GM19193 (cell line): ENCODE measurements around the gene SLC13A3.

Experiments
- POLR2A ChIP-seq: IDR thresholded peaks from 4 replicates; pipeline ENCODE4 v1.6.1; 2011; ENCODE audit not compliant: insufficient read depth, insufficient read length; ENCODE audit errors: extremely low read depth

Gene SLC13A3

DNA sequence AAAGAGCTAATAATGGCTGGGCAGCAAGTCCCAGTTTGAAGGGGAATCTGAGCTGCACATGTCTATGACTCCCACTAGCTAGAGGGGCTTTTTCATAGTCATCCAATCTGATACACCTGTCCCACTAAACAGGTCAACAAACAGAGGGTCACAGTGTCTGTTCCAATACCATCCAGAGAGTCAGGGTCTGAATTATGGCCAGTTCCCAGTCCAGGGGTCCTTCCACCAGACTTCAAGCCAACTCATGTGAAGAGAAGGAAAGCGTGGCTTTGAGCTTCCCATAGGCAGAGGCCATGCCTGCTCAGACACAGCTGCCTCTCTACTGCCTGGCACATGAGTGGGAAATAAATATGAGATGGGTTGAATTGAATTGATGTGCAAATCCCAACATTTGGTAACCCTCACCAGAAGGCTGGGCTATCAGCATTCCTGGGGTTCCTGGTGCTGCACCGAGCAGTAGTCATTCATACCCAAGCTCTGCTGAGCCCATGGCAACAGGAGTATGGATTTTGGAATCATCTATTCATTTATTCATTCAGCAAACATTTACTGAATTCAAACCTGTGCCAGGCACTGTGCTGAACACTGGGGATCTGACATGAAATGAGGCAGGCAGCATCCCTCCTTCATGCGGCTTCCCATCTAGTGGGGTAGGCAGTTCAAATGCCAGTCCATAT lies 20.7 kb upstream of the SLC13A3 start:
- TF ChIP-seq POLR2A, result no peak

DNA sequence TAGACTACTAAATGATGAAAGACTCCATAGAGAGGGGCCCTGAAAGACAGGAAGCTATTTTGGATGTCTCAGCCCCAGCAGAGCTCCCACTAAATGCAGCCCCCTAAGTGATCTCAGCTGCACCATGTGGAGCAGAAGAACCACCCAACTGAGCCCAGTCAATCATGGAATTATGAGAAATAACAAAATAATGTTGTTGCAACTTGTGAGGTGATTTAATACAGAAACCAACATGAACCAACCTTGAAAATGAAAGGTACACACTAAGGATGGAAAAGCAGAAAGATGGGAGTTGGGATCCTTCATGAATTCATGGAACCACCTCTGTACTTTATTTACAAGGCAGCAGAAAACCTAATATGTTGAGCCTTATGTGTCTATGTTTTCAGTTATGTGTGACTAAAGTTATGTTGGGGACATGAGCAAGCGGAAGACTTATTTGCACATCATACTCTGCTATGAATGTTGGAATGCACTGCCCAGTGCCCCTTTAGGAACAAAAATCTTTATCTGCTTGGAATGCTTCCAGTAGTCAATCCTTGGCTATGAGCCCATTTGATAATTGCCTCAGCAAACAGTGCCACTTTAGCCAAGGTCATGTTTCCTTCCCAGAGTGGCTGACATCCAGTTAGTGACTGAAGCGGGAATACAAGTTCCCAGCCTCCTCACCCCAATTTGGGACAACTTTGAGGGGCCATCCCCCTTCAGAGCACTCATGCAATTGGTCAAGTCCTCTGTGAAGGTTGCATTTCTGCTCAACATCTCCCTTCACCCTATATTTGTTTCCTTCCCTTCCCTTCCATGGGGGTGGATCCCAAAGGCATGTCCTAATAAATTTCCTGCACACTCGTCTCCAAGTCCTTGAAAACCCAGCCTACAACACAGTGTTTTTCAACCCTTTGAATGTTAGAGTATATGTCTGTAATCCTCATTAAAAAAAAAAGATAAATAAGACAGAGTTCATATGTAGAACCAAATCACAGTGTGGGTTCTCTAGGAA lies 19.6 kb upstream of the SLC13A3 start:
- TF ChIP-seq POLR2A, result no peak

DNA sequence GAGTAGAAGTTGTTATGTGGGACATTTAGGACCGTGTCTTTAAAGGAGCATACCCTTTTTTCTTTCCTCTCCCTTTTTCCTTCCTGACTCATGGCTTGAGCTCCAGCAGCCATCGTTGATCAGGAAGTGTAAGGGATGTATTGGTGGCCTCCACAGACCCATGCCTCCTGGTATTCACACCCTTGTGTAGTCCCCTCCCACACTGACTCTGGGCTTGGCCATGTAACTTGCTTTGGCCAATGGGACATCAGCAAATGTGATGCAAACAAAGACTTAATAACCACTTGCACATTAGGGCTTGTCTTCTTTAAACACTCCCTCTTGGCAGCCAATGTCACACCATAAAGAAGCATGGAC lies 18.9 kb upstream of the SLC13A3 start:
- no peak for TF ChIP-seq POLR2A

DNA sequence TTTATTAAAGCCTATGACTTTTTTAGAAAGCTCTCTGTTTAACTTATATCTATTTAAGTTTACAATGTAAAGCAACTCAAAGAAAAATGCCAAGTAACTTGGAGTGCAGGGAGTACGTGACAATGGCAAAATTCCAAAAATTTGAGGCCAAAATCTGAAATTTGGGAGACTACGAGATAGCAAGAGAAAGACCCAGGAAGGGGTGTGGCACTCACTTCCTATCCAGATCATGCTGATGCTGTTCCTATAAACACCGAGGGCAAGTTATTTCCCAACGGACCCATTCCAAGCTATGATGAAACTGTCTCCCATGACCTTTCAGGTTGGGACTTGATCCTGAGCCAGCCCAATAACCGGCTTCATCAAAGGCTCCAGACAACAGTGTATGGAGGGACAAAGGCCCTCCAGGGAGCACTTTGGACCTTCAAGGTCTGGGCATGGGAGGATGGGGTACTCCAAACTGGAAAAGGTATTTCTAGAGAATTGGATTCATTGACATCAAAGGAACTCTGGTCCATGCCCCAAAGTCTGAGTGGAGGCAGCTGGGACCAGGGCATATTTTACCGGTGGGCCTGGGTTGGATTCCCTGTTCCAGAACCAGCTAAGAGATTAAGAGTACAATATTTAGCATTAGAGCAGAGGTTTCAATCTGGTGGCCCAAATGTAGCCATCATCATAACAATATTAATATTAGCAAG lies 15.7 kb upstream of the SLC13A3 start:
- no peak for TF ChIP-seq POLR2A

DNA sequence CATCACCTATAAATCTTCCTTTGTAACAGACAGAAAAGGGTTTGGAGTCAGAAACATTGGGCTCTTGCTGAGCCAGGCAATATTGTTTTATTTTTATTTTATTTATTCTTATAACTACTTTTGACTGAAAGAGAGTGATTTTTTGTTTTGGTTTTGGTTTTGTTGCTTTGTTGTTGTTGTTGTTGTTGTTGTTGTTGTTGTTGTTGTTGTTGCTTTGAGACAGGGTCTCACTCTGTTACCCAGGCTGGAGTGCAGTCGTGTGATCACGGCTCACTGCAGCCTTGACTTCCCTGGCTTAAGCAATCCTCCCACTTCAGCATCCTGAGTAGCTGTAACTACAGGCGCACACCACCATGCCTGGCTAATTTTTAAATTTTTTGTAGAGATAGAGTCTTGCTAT lies 15.0 kb upstream of the SLC13A3 start:
- TF ChIP-seq POLR2A, result no peak

DNA sequence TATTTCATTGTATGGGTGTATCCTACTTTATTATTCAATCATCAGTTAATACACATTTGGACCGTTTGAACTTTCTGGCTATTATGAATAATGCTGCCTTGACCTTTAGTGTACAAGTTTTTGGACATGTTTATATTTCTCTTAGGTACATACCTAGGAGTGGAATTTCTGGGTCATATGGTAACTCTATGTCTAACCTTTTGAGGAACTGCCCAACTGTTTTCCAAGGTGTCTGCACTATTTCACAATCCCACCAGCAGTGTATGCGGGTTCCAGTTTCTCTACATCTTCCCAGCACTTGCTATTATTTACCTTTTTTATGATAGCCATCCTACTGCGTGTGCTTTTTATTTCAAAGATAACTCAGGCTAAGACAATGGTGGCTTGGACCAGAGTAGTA lies 14.3 kb upstream of the SLC13A3 start:
- TF ChIP-seq POLR2A, result no peak

DNA sequence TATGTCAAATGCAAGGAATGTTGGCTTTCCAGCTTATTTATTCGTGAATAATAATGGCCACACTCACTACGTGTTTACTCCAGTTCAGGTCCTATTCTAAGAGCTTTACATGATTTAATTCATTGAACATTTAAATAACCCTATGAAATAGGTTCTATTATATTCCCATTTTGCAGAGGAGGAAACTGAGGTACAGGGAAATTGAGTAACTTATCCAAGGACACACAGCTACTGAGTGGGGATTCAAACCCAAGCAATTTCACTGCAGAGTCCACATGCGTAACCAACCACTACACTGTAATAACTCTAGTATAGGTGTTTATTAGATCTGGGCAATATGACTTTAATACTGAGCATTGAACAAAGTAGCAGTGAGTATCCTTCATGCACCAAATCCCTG lies 12.3 kb upstream of the SLC13A3 start:
- TF ChIP-seq POLR2A, result no peak

DNA sequence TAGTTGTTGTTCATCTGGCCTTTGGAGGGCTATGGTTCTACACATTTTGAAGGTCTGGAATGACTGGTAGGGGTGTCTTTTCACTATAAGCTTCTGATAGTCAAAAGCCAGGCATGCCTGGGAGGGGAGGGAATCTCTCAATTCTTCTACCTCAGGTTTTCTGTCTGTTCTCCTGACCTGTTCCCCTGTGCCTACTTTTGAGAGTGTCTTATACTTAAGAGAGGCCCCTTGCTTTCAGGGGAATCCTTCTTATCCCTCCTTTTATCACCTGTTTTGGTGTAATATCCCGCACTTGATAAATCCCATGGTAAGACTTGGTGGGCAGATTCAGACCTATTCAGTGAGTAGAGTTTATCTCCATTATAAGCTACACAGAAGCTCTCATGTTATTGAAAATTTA lies 10.4 kb upstream of the SLC13A3 start:
- TF ChIP-seq POLR2A, result no peak

DNA sequence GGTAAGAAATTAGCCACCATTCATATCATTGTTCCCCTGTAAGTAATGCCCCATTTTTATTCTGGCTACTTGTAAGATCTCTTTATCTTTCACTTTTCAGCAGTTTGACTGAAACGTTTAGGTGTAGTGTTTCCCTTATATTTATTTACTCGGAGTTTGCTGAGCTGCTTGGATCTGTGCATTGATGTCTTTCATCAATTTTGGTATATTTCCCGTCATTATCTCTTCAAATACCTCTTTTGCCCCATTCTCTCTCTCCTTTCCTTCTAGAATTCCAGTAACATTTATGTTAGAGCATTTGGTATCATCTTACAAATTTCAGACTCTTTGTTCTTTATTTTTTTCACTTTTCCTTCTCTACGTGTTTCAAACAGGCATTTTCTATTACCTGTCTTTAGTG lies 9.2 kb upstream of the SLC13A3 start:
- TF ChIP-seq POLR2A, result no peak

DNA sequence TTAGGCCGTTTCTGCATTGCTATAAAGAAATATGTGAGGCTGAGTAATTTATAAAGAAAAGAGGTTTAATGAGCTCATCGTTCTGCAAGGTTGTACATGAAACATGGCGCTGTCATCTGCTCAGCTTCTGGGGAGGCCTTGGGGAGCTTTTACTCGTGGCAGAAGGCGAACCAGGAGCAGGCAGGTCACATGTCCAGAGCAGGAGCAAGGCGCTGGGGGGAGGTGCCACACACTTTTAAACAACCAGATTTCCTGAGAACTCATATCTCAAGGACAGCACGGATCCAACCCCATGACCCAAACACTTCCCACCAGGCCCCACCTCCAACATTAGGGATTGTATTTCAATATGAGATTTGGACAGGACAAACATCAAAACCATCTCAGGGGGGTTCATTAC lies 6.4 kb upstream of the SLC13A3 start:
- no peak for TF ChIP-seq POLR2A

DNA sequence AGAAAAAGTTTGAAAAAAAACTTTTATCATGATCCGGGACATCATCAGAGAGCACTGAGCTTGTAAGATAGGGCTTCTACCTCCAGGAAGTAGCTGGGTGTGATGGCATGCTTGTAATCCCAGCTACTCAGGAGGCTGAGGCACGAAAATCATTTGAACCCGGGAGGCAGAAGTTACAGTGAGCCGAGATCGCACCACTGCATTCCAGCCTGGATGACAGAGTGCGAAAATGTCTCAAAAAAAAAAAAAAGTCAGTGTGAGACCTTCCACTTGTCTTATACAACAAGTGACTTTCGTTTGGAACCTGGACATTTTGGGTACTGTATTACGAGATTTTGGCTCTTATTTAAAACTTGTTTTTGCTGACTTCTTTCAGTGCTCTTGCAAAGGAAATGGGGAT lies 5.9 kb upstream of the SLC13A3 start:
- TF ChIP-seq POLR2A, result no peak

DNA sequence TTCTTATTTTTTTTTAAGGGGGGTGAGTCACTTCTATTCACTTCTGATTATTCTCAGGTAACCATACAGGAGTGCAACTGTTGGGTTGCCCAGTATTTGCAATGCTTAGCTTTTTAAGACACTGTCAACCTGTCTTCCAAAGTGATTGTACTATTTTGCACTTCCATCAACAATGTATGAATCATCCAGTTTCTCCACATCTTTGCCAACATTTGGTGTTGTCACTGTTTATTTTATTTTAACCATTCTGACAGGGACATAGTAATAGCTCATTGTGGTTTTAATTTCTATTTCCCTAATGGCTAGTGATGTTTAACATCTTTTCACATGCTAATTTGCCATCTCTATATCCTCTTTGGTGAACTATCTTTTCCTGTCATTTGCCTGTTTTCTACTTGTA lies 1.4 kb upstream of the SLC13A3 start:
- no peak for TF ChIP-seq POLR2A

DNA sequence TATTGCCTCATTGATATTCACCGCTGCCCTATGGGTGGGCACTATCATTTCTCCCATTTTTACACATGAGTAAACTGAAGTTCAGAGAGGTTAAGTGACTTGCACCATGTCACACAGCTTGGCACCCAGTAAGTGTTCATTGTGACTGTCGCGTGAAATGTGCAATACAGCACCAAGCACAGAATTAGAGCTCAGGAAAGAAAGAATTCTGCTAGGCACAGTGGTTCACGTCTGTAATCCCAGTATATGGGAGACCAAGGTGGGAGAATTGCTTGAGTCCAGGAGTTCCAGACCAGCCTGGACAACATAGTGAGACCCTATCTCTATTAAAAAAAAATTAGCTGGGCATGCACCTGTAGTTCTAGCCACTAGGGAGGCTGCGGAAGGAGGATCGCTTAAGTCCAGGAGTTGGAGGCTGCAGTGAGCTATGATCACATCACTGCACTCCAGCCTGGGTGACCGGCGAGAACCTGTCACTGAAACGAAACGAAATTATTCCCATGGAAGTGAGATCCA lies 626 bp downstream of the SLC13A3 start:
- no peak for TF ChIP-seq POLR2A

DNA sequence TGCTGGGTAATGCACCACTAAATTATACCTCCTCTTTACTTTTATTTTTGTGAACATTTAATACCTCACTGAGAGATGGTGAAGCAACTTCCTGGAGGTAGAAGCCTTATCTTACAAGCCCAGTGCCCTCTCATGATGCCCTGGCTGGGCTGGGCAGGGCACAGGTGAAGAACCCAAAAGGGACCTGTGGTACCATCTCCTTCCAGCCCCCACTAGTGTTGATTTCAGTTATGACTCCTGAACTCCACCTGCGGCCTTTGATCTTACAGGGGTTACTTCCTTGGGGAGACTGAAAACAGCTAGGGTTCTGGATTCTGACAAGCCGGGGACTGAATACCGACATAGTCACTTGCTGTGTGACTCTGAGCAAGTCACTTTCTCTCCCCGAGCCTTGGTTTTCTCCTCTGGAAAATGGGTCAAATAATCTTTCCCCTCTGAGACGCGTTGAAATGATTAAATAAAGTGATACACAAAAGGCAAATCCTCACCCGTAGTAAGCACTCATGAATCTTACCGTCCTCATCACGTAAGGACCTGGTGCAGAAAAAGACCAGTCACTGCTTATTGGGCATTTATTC lies 1.2 kb downstream of the SLC13A3 start:
- TF ChIP-seq POLR2A, result no peak

DNA sequence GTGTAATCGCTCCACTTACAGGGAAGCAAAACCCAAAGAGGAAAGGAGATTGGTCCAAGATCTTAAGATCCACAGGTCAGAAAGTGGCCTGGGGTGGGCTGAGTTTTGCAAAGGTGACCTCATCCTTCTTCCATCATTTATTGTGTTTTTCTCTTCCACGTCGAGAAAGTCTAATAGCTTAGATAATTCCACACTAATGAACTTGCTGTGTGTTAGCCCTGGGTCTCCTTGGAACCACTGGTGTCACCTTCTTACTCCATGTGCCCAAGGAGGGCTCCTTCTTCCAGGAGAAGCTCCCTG lies 1.7 kb downstream of the SLC13A3 start:
- TF ChIP-seq POLR2A, result no peak
